A549 (cell line): ENCODE data around the gene DZANK1. TPM values are rescaled to one million over a fixed set of nuclear protein-coding genes. Genes with fewer than 3 reads are reported as not detected.
A peak's percentile ranks its signal among the peaks of the same experiment; 100 is the strongest.

ENCODE experiments used
- ATAC-seq, 2 experiments: fragments of 200-7000 bp in 1 of 2; fragments of >200 bp in 1 of 2; cut with Nextera tagmentation in 1 of 2; cut with Tn5 transposase in 1 of 2; 3 replicates each; pipeline versions ENCODE4 v1.8.0 to v1.9.1; 2018 to 2020; ENCODE audit warnings: mild to moderate bottlenecking in 1 of 2, moderate library complexity in 1 of 2
- CTCF ChIA-PET: fragments of 300-600 bp; sonication (Branson Sonifier 250); formaldehyde crosslinking; extraction: SDS; loops from one replicate; lab custom pipeline; 2021; ENCODE audit warnings: antibody characterized with exemption, inconsistent platforms; lab: Yijun Ruan, JAX
- POLR2A ChIA-PET: fragments of 350-600 bp; formaldehyde crosslinking; extraction: SDS; loops from one replicate; lab custom pipeline; 2021; ENCODE audit warnings: antibody characterized with exemption, inconsistent platforms; lab: Yijun Ruan, JAX
- DNase-seq, 2 experiments: peaks; one replicate each; pipeline versions ENCODE4 v3.0.0 to v3.0.0-alpha.2; 2011 to 2016; ENCODE audit warnings: low read depth in 1 of 2, low spot score in 1 of 2
- FAIRE-seq: peaks from 2 replicates; lab custom pipeline; 2011; peaks lifted over from hg19 to GRCh38; lab: Jason Lieb, UNC
- H3K27ac ChIP-seq, 2 experiments: fragments of >200 bp; sonication (Bioruptor Twin); formaldehyde crosslinking; 3 replicates each; pipeline ENCODE4 v1.5.1; 2016 to 2017
- H3K4me1 ChIP-seq: fragments of >200 bp; sonication (Bioruptor Twin); formaldehyde crosslinking; 3 replicates; pipeline ENCODE4 v1.6.1; 2016
- H3K4me2 ChIP-seq: fragments of >200 bp; sonication (Bioruptor Twin); formaldehyde crosslinking; 3 replicates; pipeline ENCODE4 v1.6.1; 2016
- H3K4me3 ChIP-seq: fragments of >200 bp; sonication (Bioruptor Twin); formaldehyde crosslinking; 3 replicates; pipeline ENCODE4 v1.5.1; 2016
- H3K9me3 ChIP-seq: fragments of >200 bp; sonication (Bioruptor Twin); formaldehyde crosslinking; 3 replicates; pipeline ENCODE4 v1.6.1; 2016
- CBX2 ChIP-seq: fragments of 200-600 bp; sonication (generic); IDR thresholded peaks from 2 replicates; pipeline ENCODE4 v1.6.1; 2016; ENCODE audit warnings: low read depth, mild to moderate bottlenecking, borderline replicate concordance
- CBX8 ChIP-seq: fragments of 200-600 bp; sonication (generic); IDR thresholded peaks from 2 replicates; pipeline ENCODE4 v1.6.1; 2016
- E2F6 ChIP-seq: IDR thresholded peaks from 2 replicates; pipeline ENCODE4 v1.6.1; 2012; ENCODE audit warnings: low read depth, borderline replicate concordance
- EHF ChIP-seq: fragments of 250-450 bp; sonication (Bioruptor Pico); IDR thresholded peaks from 2 replicates; pipeline ENCODE4 v1.5.0; 2020; ENCODE audit warnings: mild to moderate bottlenecking
- EHMT2 ChIP-seq: fragments of 200-600 bp; sonication (generic); IDR thresholded peaks from 2 replicates; pipeline ENCODE4 v1.6.1; 2016; ENCODE audit warnings: antibody characterized with exemption, low read depth, mild to moderate bottlenecking, moderate library complexity
- HOXB5 ChIP-seq: fragments of 250-450 bp; sonication (Bioruptor Pico); IDR thresholded peaks from 2 replicates; pipeline ENCODE4 v1.5.0; 2020; ENCODE audit warnings: mild to moderate bottlenecking, moderate library complexity
- JUN ChIP-seq, 2 experiments: fragments of >200 bp; sonication (Bioruptor Twin); formaldehyde crosslinking; IDR thresholded peaks; 2 replicates in 1 of 2; 3 replicates in 1 of 2; pipeline ENCODE4 v1.6.1; 2016 to 2017
- JUNB ChIP-seq: fragments of >200 bp; sonication (Bioruptor Twin); formaldehyde crosslinking; IDR thresholded peaks from 2 replicates; pipeline ENCODE4 v1.6.1; 2016
- KDM5A ChIP-seq: fragments of 200-600 bp; sonication (generic); IDR thresholded peaks from 2 replicates; pipeline ENCODE4 v1.6.1; 2016; ENCODE audit warnings: antibody characterized with exemption, mild to moderate bottlenecking
- PBX3 ChIP-seq: IDR thresholded peaks from 2 replicates; pipeline ENCODE4 v1.6.1; 2012
- PHF8 ChIP-seq: fragments of 200-600 bp; sonication (generic); IDR thresholded peaks from 2 replicates; pipeline ENCODE4 v1.6.1; 2016; ENCODE audit warnings: low read depth, mild to moderate bottlenecking, antibody characterized with exemption, moderate library complexity, borderline replicate concordance
- POLR2AphosphoS2 ChIP-seq: conservative IDR thresholded peaks from 2 replicates; pipeline ENCODE4 v1.6.1; 2012; ENCODE audit warnings: low read length, improper control_type of control experiment, inconsistent platforms
- TFCP2L1 ChIP-seq: fragments of 250-450 bp; sonication (Bioruptor Pico); IDR thresholded peaks from 2 replicates; pipeline ENCODE4 v1.5.0; 2021; ENCODE audit warnings: mild to moderate bottlenecking
- TP53 ChIP-seq: fragments of 250-450 bp; sonication (Bioruptor Pico); IDR thresholded peaks from 2 replicates; pipeline ENCODE4 v1.5.0; 2021; ENCODE audit warnings: mild to moderate bottlenecking, moderate library complexity
- USF2 ChIP-seq: fragments of 450-650 bp; IDR thresholded peaks from 2 replicates; pipeline ENCODE4 v1.6.1; 2014; ENCODE audit warnings: antibody characterized with exemption
- ZC3H11A ChIP-seq: fragments of 450-650 bp; IDR thresholded peaks from 2 replicates; pipeline ENCODE4 v1.6.1; 2014; ENCODE audit warnings: antibody characterized with exemption, mild to moderate bottlenecking
- ZNF302 ChIP-seq: fragments of 250-450 bp; sonication (Bioruptor Pico); IDR thresholded peaks from 2 replicates; pipeline ENCODE4 v1.9.0; 2021; ENCODE audit warnings: inconsistent platforms, mild to moderate bottlenecking, moderate library complexity
- WGBS: methylation state at CpG from one replicate; pipeline ENCODE4 v1.1.6; 2017; ENCODE audit errors: missing lambda C conversion rate; 5-methylcytosine and 5-hydroxymethylcytosine counted together
- polyA plus RNA-seq, 4 experiments: library from polyadenylated mRNA; depleted of rRNA in 3 of 4; stranded (reverse); fragments of >200 nt; fragmentation: RNase III in 1 of 4; extraction: RNeasy Plus Mini Kit Qiagen cat#74134 plus additional on column Dnase treatment in 1 of 4; gene quantifications; 2 replicates in 3 of 4; 3 replicates in 1 of 4; pipeline ENCODE4 v1.2.3, GENCODE V29; 2011 to 2017
- TF ChIP-seq, protein P1 (sequence below): fragments of 250-450 bp; sonication (Bioruptor Pico); IDR thresholded peaks from 2 replicates; pipeline ENCODE4 v1.5.0; 2020; ENCODE audit warnings: low read depth, mild to moderate bottlenecking, moderate library complexity
- TF ChIP-seq, protein P2 (sequence below): fragments of 200-600 bp; sonication (generic); IDR thresholded peaks from 2 replicates; pipeline ENCODE4 v1.6.1; 2016; ENCODE audit warnings: antibody characterized with exemption, mild to moderate bottlenecking, moderate library complexity

The DZANK1 gene
- polyA plus RNA-seq, 2 of the 4 experiments (the other 2 are of a cell fraction) = 3.5 to 5.1 TPM

GRCh38 chr20:18421608-18422007 is 45.2 kb downstream of the DZANK1 start:
- ChIA-PET POLR2A (no interaction called here), CTCF (interaction anchor here (0.7 to 1.8 kb wide), 5 partner anchors 8 to 38 kb away, joined by 3 to 5 read pairs (median 4); no protein-coding TSS in a partner anchor)
- TF ChIP-seq, protein P1, sequence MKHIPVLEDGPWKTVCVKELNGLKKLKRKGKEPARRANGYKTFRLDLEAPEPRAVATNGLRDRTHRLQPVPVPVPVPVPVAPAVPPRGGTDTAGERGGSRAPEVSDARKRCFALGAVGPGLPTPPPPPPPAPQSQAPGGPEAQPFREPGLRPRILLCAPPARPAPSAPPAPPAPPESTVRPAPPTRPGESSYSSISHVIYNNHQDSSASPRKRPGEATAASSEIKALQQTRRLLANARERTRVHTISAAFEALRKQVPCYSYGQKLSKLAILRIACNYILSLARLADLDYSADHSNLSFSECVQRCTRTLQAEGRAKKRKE = no peak
- TF ChIP-seq POLR2AphosphoS2 (no peak), JUN (IDR thresholded peaks at IDR 0.05) (no peak), CBX2 (no peak), PBX3 (no peak), EHMT2 (no peak), EHF (CRISPR knock-in tag) (no peak), PHF8 (no peak), JUNB (no peak), HOXB5 (CRISPR knock-in tag) (no peak), CBX8 (no peak), KDM5A (no peak), E2F6 (no peak), TP53 (CRISPR knock-in tag) (no peak), ZC3H11A (no peak), TFCP2L1 (CRISPR knock-in tag) (no peak), ZNF302 (CRISPR knock-in tag) (no peak), USF2 (no peak)
- TF ChIP-seq, protein P2, sequence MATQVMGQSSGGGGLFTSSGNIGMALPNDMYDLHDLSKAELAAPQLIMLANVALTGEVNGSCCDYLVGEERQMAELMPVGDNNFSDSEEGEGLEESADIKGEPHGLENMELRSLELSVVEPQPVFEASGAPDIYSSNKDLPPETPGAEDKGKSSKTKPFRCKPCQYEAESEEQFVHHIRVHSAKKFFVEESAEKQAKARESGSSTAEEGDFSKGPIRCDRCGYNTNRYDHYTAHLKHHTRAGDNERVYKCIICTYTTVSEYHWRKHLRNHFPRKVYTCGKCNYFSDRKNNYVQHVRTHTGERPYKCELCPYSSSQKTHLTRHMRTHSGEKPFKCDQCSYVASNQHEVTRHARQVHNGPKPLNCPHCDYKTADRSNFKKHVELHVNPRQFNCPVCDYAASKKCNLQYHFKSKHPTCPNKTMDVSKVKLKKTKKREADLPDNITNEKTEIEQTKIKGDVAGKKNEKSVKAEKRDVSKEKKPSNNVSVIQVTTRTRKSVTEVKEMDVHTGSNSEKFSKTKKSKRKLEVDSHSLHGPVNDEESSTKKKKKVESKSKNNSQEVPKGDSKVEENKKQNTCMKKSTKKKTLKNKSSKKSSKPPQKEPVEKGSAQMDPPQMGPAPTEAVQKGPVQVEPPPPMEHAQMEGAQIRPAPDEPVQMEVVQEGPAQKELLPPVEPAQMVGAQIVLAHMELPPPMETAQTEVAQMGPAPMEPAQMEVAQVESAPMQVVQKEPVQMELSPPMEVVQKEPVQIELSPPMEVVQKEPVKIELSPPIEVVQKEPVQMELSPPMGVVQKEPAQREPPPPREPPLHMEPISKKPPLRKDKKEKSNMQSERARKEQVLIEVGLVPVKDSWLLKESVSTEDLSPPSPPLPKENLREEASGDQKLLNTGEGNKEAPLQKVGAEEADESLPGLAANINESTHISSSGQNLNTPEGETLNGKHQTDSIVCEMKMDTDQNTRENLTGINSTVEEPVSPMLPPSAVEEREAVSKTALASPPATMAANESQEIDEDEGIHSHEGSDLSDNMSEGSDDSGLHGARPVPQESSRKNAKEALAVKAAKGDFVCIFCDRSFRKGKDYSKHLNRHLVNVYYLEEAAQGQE = no peak
- H3K4me2 ChIP-seq = no peak overlapping the region
- no peak for ATAC-seq
- DNase-seq = no peak
- no peaks in the 10 kb centered on the region for H3K4me1 ChIP-seq
- FAIRE-seq = peak; percentile 51
- H3K27ac ChIP-seq = no peak overlapping the region
- no peaks in the 10 kb centered on the region for H3K9me3 ChIP-seq
- no peak overlapping the region for H3K4me3 ChIP-seq

- CTCF ChIA-PET = interaction anchor here (0.6 to 0.9 kb wide), 2 partner anchors 30 to 34 kb away, joined by 3 to 4 read pairs; no protein-coding TSS in a partner anchor
- ATAC-seq (no peak), FAIRE-seq (no peak), DNase-seq (no peak)
- H3K4me2 ChIP-seq = no peak overlapping the region
- no peak overlapping the region for H3K27ac ChIP-seq
- 83% methylated on average over 5 of the region's 5 CpGs for WGBS
- H3K9me3 ChIP-seq = no peaks in the 10 kb centered on the region
- TF ChIP-seq CBX2 = no peak
- no peak overlapping the region for H3K4me3 ChIP-seq
- POLR2A ChIA-PET = no interaction called here
- H3K4me1 ChIP-seq = no peaks in the 10 kb centered on the region
These were observed 50.3 kb downstream of the DZANK1 start for GRCh38 chr20:18416486-18416885.
